SU-DHL-6 (cell line): ENCODE measurements around the gene GDPD3.

ENCODE experiments used
- H2AFZ ChIP-seq: fragments of 200-600 bp; sonication (generic); 2 replicates; pipeline ENCODE4 v1.6.1; 2014; ENCODE audit warnings: low read depth, mild to moderate bottlenecking, moderate library complexity, mixed read lengths, antibody characterized with exemption, low read length; ENCODE audit not compliant: severe bottlenecking
- H3F3A ChIP-seq: fragments of 200-600 bp; shearing (Covaris generic); 2 replicates; pipeline ENCODE4 v1.6.0; 2016; ENCODE audit warnings: antibody characterized with exemption, mild to moderate bottlenecking; ENCODE audit not compliant: insufficient read depth
- H3K27ac ChIP-seq: fragments of 200-600 bp; sonication (generic); 2 replicates; pipeline ENCODE4 v1.5.1; 2016; ENCODE audit warnings: low read depth, mild to moderate bottlenecking, low read length, moderate library complexity, mixed read lengths
- H3K27me3 ChIP-seq: fragments of 200-600 bp; sonication (generic), shearing (Covaris generic); 2 replicates; pipeline ENCODE4 v1.6.0; 2014; ENCODE audit warnings: mild to moderate bottlenecking, low read length
- H3K36me3 ChIP-seq: fragments of 200-600 bp; sonication (generic); 2 replicates; pipeline ENCODE4 v1.6.1; 2014; ENCODE audit warnings: mild to moderate bottlenecking, low read length, mixed read lengths
- H3K4me2 ChIP-seq: fragments of 300-600, 200-600 bp; shearing (Covaris generic), sonication (generic); 2 replicates; pipeline ENCODE4 v1.6.0; 2014; ENCODE audit warnings: low read length, low read depth, mild to moderate bottlenecking; ENCODE audit not compliant: poor library complexity, severe bottlenecking
- H3K4me3 ChIP-seq: fragments of 200-600 bp; sonication (generic); 2 replicates; pipeline ENCODE4 v1.5.1; 2014; ENCODE audit warnings: antibody characterized with exemption, low read length, mild to moderate bottlenecking, mixed read lengths; ENCODE audit not compliant: insufficient read depth, poor library complexity, severe bottlenecking
- H3K79me2 ChIP-seq: fragments of 200-600 bp; sonication (generic); 2 replicates; pipeline ENCODE4 v1.6.1; 2014; ENCODE audit warnings: mild to moderate bottlenecking, low read length, moderate library complexity; ENCODE audit not compliant: insufficient read depth
- H3K9ac ChIP-seq: fragments of 200-600 bp; sonication (generic); 2 replicates; pipeline ENCODE4 v1.7.0; 2014; ENCODE audit warnings: mild to moderate bottlenecking, low read length
- H3K9me2 ChIP-seq: fragments of 200-600 bp; sonication (generic); replicated peaks from 2 replicates; pipeline ENCODE4 v1.6.1; 2014; ENCODE audit warnings: low read length; ENCODE audit not compliant: insufficient read depth
- H3K9me3 ChIP-seq: fragments of 200-600 bp; sonication (generic); 2 replicates; pipeline ENCODE4 v1.6.1; 2014; ENCODE audit warnings: low read length, mixed read lengths; ENCODE audit not compliant: insufficient read depth
- H4K20me1 ChIP-seq: fragments of 200-600 bp; sonication (generic); 2 replicates; pipeline ENCODE4 v1.6.1; 2014; ENCODE audit warnings: low read depth, mild to moderate bottlenecking, antibody characterized with exemption, low read length, moderate library complexity, mixed read lengths
- CTCF ChIP-seq: fragments of 200-600 bp; sonication (generic); IDR thresholded peaks from one replicate; pipeline ENCODE4 v1.5.1; 2017; ENCODE audit warnings: antibody characterized with exemption, mild to moderate bottlenecking, low read length, moderate library complexity; ENCODE audit not compliant: insufficient read depth, poor library complexity, severe bottlenecking
- EZH2phosphoT487 ChIP-seq: fragments of 200-600 bp; sonication (generic), shearing (Covaris generic); conservative IDR thresholded peaks from 2 replicates; pipeline ENCODE4 v1.6.1; 2018; ENCODE audit warnings: mild to moderate bottlenecking, antibody characterized with exemption, low read length, moderate library complexity, mixed read lengths

Gene GDPD3

GRCh38 chr16:30095166-30096078 lies 17.9 kb downstream of the GDPD3 start:
- peak overlapping the region; percentile 3; the same call in 1 of the 2 replicates for H3K27ac ChIP-seq
- H3K4me2 ChIP-seq: peak overlapping the region; percentile 58
- no peaks in the 10 kb centered on the region for H4K20me1 ChIP-seq
- no peaks in the 10 kb centered on the region for H3K79me2 ChIP-seq
- TF ChIP-seq EZH2phosphoT487 (no peak), CTCF (no peak)
- H3K9ac ChIP-seq: peak overlapping the region; percentile 41
- H2AFZ ChIP-seq: no peak overlapping the region
- peaks cover 23% of the 10 kb centered on the region for H3K9me3 ChIP-seq
- no peaks in the 10 kb centered on the region for H3K9me2 ChIP-seq
- H3F3A ChIP-seq: peaks cover 18% of the 10 kb centered on the region
- peaks cover 3% of the 10 kb centered on the region; the same call in 1 of the 2 replicates for H3K36me3 ChIP-seq
- H3K4me3 ChIP-seq: no peak overlapping the region
- H3K27me3 ChIP-seq: no peaks in the 10 kb centered on the region

GRCh38 chr16:30094541-30095165 lies 18.7 kb downstream of the GDPD3 start:
- no peak for TF ChIP-seq EZH2phosphoT487
- no peak for TF ChIP-seq CTCF
- Histone ChIP-seq H3K27me3 (no peaks in the 10 kb centered on the region), H3K9me2 (no peaks in the 10 kb centered on the region), H3K9me3 (peaks cover 23% of the 10 kb centered on the region), H3K27ac (no peak overlapping the region), H3K4me2 (peak overlapping the region; percentile 58), H4K20me1 (no peaks in the 10 kb centered on the region), H3K79me2 (no peaks in the 10 kb centered on the region), H3K4me3 (no peak overlapping the region), H3K9ac (peak overlapping the region; percentile 41; the same call in 1 of the 2 replicates), H3F3A (peaks cover 24% of the 10 kb centered on the region), H3K36me3 (peaks cover 3% of the 10 kb centered on the region; the same call in 1 of the 2 replicates), H2AFZ (no peak overlapping the region)

- peak overlapping the region; percentile 80 for H2AFZ ChIP-seq
These were observed 20.8 kb downstream of the GDPD3 start for GRCh38 chr16:30092373-30093010.

More at GRCh38 chr16:30092373-30093010, 20.8 kb downstream of the GDPD3 start:
- no peaks in the 10 kb centered on the region for H3K9me2 ChIP-seq
- TF ChIP-seq CTCF (peak; percentile 93), EZH2phosphoT487 (no peak)
- H3F3A ChIP-seq: peaks cover 24% of the 10 kb centered on the region
- H3K9ac ChIP-seq: peak overlapping the region; percentile 85
- H3K9me3 ChIP-seq: peaks cover 12% of the 10 kb centered on the region
- H3K4me2 ChIP-seq: peak overlapping the region; percentile 96
- H3K4me3 ChIP-seq: peak overlapping the region; percentile 78
- no peaks in the 10 kb centered on the region for H3K79me2 ChIP-seq
- H4K20me1 ChIP-seq: no peaks in the 10 kb centered on the region
- no peaks in the 10 kb centered on the region for H3K27me3 ChIP-seq
- peaks cover 2% of the 10 kb centered on the region; the same call in 1 of the 2 replicates for H3K36me3 ChIP-seq
- peak overlapping the region; percentile 87 for H3K27ac ChIP-seq
